ENCODE data around the gene HNRNPK.

The HNRNPK gene

GRCh38 chr9:83932851-83933250 is 47.2 kb downstream of the HNRNPK start:
- no peak for DNase-seq

- no peak for DNase-seq
Observed at GRCh38 chr9:83932011-83932410, 48.0 kb downstream of the HNRNPK start.

- DNase-seq: no peak
Observed at GRCh38 chr9:83930881-83931280, 49.1 kb downstream of the HNRNPK start.

GRCh38 chr9:83927591-83927990 is 52.4 kb downstream of the HNRNPK start:
- no peak for DNase-seq

- DNase-seq: peak; percentile 92 to 93
Observed at GRCh38 chr9:83920927-83921707, 58.9 kb downstream of the HNRNPK start, which contains the start of gene KIF27. Gene KIF27, minus strand, starts transcription at chr9:83921432. Its CDS starts 5,841 bp downstream, at chr9:83915591.

GRCh38 chr9:83920469-83920926 is 59.5 kb downstream of the HNRNPK start:
- peak; percentile 46 to 58 for DNase-seq

GRCh38 chr9:83919111-83919510 is 60.9 kb downstream of the HNRNPK start:
- DNase-seq: no peak
